DMS153 (cell line): Measurements from ENCODE around the gene GPD1L.

Experiments
- DNase-seq: peaks from one replicate; lab custom pipeline; 2025; lab: John Stamatoyannopoulos, UW

The GPD1L gene

DNA sequence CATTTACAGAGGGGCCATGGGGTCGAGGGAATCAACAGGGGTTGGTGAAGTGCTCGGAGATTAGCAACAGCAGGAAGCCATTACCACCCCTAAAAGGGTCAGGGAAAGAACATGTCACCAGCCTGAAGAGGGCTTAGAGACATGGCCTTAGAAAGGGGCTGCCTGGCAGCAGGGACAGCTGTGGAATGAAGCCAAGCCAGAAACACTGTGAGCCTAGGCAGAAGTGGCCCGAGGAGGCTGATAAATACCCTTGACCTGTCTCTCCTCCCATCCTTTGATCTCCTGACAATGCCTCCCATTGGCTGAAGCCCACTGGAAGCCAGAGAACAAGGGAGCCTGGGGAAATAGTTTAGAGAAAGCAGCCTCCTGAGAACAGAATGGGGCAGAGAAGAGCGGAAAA is 31.4 kb downstream of the GPD1L start:
- DNase-seq, result no peak

DNA sequence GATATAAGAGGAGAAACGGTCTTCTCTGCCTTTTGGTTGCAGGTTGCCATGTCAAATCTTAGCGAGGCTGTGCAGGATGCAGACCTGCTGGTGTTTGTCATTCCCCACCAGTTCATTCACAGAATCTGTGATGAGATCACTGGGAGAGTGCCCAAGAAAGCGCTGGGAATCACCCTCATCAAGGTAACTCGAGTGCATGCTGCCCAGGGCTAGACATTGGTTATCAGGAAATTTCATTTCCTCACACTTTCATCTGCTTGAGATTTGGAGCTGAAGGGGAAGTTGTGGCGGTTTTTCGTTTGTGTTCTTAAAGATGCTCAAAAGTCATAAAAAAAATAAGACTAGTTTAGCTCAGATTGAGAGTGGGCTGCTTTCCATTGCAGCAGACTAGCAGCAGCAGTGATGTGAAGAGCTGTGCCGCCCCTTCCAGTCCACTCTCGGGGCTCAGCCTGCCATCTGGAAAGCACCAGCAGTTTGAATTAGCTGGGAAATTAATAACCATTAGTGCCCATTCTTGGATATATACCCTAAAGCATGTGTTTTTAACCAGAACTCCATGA is 32.2 kb downstream of the GPD1L start:
- DNase-seq, result no peak

GRCh38 chr3:32140943-32141342 is 34.5 kb downstream of the GPD1L start:
- no peak for DNase-seq

GRCh38 chr3:32143849-32144757 is 37.7 kb downstream of the GPD1L start:
- no peak for DNase-seq

- no peak for DNase-seq
Observed at GRCh38 chr3:32146746-32147211, 40.4 kb downstream of the GPD1L start.

DNA sequence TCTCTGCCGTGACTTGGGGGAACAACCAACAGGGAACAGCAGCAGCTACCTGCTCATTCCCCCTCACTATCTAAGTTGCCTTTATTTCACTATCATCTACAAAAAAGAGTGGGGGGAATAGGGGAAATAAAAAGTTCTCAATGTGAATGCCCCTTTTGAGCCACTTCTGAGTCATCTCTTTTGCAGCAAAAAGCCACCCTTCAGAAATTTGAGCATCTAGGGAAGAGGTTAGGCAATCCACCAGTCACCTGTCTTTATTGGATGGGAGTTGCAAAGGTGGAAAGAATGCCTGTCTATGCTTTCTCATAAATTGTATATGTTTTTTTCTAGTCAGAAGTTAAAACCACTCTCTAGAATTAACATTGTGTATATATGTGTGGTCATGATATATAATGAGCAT is 41.1 kb downstream of the GPD1L start:
- DNase-seq, result no peak

DNA sequence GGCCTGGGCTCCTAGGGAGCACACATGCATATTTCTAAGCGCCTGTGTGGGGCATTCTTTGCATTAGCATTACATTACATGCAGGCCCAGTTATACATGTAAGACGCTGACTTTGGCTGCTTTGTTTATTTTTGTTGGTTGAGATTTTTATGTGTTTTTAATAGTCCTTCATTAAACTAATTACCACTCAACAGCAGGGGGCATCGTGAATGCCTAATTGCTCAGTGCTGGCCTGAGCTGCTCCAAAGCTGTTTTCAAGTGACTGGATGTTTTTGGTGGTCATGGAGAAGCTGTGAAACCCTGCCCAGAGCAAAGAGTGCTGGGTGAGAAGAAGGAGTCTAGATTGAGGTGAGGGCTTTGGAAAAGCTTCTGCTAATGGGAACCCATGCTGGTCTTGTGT is 41.5 kb downstream of the GPD1L start:
- DNase-seq, result no peak

GRCh38 chr3:32148351-32148750 is 41.9 kb downstream of the GPD1L start:
- DNase-seq, result no peak

DNA sequence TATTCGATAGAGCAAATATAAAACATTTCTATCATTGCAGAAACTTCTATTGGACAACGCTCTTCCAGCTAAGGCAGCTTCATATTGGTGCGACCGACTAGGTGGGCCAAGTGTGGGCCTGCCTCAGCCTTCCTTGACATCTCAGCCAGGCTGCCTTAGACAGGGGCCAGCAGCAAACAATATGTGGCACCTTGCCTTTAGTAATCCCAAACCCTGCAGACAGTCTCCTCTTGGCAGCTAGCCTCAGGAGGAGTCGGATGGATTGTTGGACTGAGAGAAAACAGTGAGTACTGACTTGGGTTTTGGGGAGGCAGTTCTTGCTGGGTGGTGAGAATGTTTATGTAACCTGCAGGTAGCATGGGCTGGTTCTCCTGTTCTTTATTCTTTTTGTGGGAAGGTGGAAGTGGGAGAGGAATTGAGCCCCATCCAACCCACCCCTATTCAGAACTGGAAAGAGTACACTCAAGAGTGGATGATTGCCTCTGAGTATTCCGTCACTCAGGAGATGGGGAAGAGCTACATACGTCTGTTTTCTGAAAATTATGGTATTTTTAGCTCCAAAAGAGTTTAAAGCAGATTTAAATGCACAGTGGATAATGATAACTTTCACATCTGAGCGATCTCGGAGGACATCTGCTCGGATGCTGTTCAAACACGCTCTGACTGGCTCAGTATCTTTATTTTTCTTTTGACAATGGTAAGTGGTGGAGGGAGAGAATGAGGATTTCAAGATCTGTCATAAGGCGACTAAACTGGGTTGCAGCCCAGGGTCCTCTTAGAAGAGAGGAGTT is 47.2 kb downstream of the GPD1L start:
- DNase-seq, result no peak

GRCh38 chr3:32154205-32154579 is 47.8 kb downstream of the GPD1L start:
- DNase-seq, result no peak

- no peak for DNase-seq
Observed at GRCh38 chr3:32155117-32155516, 48.7 kb downstream of the GPD1L start.

GRCh38 chr3:32157600-32158264 is 51.3 kb downstream of the GPD1L start:
- DNase-seq, result no peak

DNA sequence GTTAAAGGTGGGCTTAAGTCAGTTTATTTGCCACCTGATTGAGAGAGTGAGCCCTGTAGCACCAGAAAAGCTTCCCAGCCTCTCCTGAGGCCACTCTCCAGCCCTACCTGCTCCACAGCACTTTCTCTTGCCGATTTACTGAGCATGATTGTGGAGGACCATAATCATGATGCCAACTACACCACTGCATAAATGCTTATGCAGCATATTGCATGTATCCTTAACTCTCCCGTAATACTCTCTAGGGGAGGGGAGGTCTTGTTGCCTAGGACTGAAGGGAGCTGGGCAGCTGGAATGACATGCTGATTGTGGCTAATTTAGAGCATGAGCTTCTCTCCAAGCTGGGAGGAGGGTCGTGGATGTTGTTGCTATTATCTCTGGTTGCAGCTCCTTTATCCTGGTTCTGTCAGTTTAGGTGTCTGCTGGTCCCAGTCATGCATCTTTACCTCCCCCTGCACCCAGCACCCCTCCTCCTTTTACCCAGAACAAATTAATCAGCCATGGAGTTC is 54.3 kb downstream of the GPD1L start:
- DNase-seq, result no peak

GRCh38 chr3:32165442-32165841 is 59.0 kb downstream of the GPD1L start:
- DNase-seq, result no peak

DNA sequence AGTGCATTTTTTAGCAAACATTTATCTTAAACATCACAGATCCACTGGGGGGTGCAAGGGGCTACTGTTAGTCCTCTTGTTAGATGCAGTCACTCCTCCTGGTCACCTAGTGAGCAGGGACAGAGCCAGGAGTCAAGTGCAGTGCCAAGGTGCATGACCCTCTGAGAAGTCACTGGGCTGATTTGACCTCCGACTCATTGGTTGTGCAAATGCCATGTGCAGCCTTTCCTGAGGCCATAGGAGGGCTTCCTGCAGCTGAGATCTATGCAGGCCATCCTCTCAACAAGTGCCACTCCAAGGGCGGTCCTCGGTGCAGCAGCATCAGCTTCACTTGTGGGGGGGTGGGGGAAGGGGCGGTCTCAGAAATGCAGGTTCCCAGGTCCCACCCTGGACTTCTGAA is 60.2 kb downstream of the GPD1L start:
- DNase-seq, result no peak

DNA sequence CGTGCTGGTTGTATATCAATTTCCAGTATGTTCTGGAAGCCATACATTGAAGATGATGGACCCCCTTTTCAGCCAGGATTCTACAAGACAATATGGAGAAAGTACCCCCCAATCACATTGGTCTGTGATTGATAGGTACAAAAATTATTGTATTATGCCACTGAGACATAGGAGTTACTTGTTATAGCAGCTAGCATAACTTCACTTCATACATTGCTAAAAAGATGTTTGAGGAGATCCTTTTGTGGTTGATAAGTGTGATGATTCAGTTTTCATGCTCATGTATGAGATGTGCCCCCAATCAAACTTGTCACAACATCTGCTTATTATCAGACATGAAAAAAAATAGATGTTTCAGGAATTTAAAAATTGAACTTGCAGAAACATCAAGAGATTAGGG is 66.0 kb downstream of the GPD1L start:
- no peak for DNase-seq

DNA sequence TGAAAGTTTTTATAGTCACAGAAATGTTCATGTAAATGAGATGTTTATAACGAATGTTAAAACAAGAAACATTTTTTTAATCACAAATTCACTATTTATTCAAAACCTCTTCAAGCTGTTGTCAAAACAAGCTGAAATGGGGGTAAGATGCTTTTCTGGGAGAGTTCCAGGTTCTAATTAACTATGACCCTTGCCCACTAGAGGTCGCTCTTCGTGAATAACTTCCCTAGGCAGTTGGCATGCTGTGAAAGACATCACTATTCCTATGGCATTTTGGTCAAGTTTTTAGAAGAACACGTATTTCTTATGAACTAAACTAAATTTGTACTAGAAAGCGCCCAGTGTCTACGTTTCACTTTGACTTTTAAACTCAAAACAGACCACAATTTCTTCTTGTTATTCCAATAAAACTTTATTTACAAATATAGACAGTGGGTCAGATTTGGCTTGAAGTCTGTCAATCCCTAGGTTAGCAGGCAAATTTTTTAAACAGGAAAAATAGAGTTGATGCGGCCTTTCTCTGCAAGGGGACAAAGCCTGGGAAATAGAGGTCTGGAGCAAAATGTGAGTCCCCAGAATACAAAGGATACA is 69.3 kb downstream of the GPD1L start:
- no peak for DNase-seq

DNA sequence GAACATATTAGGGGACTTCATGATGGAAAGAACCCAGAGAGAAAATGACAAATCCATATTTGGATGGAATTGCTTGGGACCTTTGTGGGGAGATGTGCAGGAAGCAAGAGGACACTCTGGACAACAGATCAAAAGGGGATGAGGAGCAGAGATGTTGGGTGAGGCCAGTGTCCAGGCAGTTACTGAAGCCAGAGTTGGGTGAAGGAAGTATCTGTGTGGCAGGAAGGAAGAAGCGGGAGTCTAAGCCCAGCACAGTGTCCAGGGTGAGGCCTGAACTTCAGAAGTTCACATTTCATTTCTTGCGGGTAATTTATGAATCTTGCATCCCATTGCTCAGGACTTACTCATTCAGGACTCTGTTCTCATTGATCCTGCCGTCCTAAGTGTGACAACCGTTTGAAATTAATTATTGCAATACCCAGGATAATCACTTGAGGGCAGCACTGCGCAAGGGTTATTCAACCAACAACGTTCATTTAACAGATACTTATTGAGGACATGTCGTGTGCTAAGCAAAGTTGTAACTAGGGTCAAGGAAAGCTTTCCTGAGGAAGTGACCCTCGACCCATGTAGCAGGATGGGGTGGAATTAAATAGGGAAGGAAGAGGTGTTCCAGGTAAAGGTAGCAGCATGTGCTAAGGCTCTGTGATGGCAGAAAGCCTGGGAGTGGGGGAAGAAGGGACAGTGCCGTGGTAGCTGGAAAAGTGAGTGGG is 70.7 kb downstream of the GPD1L start:
- no peak for DNase-seq

- DNase-seq, result peak; percentile 13
Observed at GRCh38 chr3:32177702-32178198, 71.3 kb downstream of the GPD1L start.

- no peak for DNase-seq
Observed at GRCh38 chr3:32180141-32180784, 73.8 kb downstream of the GPD1L start.
